Measurements from ENCODE around the gene IFNG. TPM values are rescaled to one million over a fixed set of nuclear protein-coding genes. Genes with fewer than 3 reads are reported as not detected.

Gene IFNG
- total and polyA plus RNA-seq, 9 of the 15 experiments (the other 6 are each of a cell fraction or from before 2014, with no cell fraction given) = 0.38 TPM; not detected in 8

- TF ChIP-seq REST (IDR thresholded peaks at IDR 0.05; ENCODE audit: borderline replicate concordance) (0 out of 2 replicates have a peak, but pooled peaks have one; percentile 4), REST (CRISPR knock-in tag; IDR thresholded peaks at IDR 0.05; ENCODE audit: low read depth) (no peak), SAP30 (IDR thresholded peaks at IDR 0.05; ENCODE audit: borderline replicate concordance, insufficient read depth, low read depth, low read length, poor library complexity, severe bottlenecking) (no peak), SIX5 (IDR thresholded peaks at IDR 0.05; ENCODE audit: borderline replicate concordance in 1 of 2, insufficient read depth in 1 of 2, low read depth in 1 of 2, low read length in 2 of 2) (no peak), RAD21 (CRISPR knock-in tag; conservative IDR thresholded peaks at IDR 0.05 in 1 of 2, IDR thresholded peaks at IDR 0.05 in 1 of 2) (peak; percentile 18 to 52; a peak in 3 of 4 replicates), NFE2 (IDR thresholded peaks at IDR 0.05; ENCODE audit: low read depth) (no peak), CTCF (IDR thresholded peaks at IDR 0.05 in 2 of 3, conservative IDR thresholded peaks at IDR 0.05 in 1 of 3; ENCODE audit: insufficient read depth in 2 of 3, low read depth in 1 of 3, low read length in 3 of 3) (peak; percentile 41 to 58 (median 56); a peak in 5 of 6 replicates), WHSC1 (IDR thresholded peaks at IDR 0.05; ENCODE audit: low read length) (no peak)
Measured at GRCh38 chr12:68113644-68114043, 45.9 kb downstream of the IFNG start (continued).

Data from K562 (cell line).